Fibroblast of gingiva (primary cell): ENCODE measurements around the gene BCAP29.
"Not testable (repeated sequence)": the region's sequence is repeated elsewhere in the genome, so short reads cannot be mapped to it uniquely, and the experiment has no call there.

Experiments
- DNase-seq: peaks from one replicate; pipeline ENCODE4 v3.0.0-alpha.2; 2011; ENCODE audit warnings: low read depth

The BCAP29 gene

GRCh38 chr7:107627002-107627401 lies 47.0 kb downstream of the BCAP29 start:
- no peak for DNase-seq

- no peak for DNase-seq
These were observed 48.5 kb downstream of the BCAP29 start for GRCh38 chr7:107628461-107629064.

- DNase-seq = no peak
These were observed 50.3 kb downstream of the BCAP29 start for GRCh38 chr7:107630342-107630741.

- no peak for DNase-seq
These were observed 51.8 kb downstream of the BCAP29 start for GRCh38 chr7:107631588-107632491.

GRCh38 chr7:107632492-107632865 lies 52.4 kb downstream of the BCAP29 start:
- DNase-seq = no peak

- DNase-seq = no peak
These were observed 58.5 kb downstream of the BCAP29 start for GRCh38 chr7:107638594-107638993.

- DNase-seq = not testable (repeated sequence)
These were observed 59.0 kb downstream of the BCAP29 start for GRCh38 chr7:107639070-107639469.

DNA sequence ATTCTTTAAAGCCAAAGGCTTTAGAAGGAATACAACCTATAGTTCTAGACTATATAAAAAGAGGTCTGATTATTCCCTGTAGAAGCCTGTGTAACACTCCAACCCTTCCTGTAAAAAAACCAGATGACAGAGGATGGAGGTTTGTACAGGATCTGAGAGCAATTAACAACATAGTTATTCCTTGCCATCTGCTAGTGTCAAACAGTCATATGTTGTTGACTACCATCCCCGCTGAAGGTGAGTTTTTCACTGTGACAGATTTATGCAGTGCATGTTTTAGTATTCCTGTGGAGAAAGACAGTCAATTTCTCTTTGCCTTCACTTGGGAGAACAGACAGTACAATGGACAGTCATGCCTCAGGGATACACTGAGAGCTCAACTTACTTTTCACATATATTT lies 61.6 kb downstream of the BCAP29 start:
- no peak for DNase-seq

GRCh38 chr7:107642501-107642900 lies 62.5 kb downstream of the BCAP29 start:
- DNase-seq = no peak

GRCh38 chr7:107643407-107643806 lies 63.4 kb downstream of the BCAP29 start:
- DNase-seq = peak; percentile 6

- no peak for DNase-seq
These were observed 63.9 kb downstream of the BCAP29 start for GRCh38 chr7:107643938-107644308.

DNA sequence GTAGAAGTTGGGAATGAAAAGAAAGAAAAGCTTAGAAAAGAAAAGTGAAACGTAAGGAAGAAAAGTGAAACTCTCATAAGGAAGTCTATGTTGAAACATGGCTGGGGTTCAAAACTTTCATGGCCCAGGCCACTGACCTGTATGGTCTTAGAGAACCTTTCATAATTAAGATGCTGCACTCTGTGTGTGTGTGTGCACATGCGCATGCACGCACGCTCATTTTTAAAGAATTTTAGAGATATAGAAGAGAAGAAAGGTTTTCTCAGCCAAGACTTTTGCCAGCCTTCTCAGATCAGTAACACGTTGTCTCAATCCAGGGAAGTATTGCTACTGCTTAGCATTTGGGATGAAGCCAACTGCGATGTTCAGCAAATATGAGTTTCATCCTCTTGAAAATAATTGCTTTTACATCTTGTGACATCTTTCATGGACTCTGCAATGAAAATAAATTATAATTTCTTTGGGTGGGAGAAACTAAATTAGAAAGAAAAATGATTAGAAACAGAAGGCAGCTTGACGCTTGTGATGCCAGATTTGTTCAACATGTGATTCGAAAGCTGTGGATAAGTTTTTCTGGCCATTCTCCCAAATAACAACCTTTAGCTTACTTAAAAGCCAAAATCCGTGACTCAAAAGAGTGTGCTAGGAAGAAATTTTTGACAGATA lies 64.4 kb downstream of the BCAP29 start:
- DNase-seq = peak; percentile 23

GRCh38 chr7:107652642-107653041 lies 72.6 kb downstream of the BCAP29 start:
- DNase-seq = no peak

DNA sequence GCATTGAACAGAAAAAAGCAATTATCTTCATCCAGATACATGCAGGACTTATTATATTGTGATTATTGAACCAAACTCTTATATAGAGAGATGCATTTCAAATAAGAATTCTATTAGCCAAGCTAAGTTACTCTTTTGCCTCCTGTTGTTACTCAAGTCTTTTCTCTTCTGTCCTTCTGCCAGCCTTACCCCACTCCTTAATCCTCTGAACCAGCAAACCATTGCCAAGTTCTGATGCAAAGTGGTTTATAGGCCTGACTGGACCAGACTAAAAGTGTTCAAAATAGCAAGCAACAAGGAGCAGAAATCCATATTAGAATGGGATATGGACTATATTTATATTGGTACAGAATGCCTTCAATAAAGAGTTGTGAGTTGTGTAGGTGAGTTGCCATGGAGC lies 78.4 kb downstream of the BCAP29 start:
- DNase-seq = peak; percentile 3

DNA sequence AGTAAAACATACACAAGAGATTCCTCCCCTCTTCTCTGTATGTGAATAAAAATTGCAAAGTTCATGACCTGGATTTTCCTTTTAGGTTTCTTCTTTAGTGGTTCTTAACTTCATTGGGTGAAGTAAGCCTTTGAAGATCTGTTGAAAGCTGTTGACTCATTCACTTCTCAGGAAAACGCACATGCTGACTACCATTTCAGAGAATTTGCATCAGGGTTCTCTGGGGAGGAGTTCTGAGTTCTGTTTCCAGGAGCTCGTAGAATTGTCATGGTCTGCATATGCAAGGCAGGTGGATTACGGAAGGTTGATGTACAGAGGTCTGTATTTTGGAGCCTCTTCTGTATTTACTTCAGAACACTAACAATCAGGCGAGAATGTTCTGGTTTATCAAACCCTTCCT lies 79.6 kb downstream of the BCAP29 start:
- DNase-seq = peak; percentile 30

- DNase-seq = no peak
These were observed 80.5 kb downstream of the BCAP29 start, which contains the start of gene SLC26A4 for GRCh38 chr7:107660381-107661080. SLC26A4 (plus strand) TSS chr7:107660828; CDS start chr7:107661642, 814 bp downstream.

DNA sequence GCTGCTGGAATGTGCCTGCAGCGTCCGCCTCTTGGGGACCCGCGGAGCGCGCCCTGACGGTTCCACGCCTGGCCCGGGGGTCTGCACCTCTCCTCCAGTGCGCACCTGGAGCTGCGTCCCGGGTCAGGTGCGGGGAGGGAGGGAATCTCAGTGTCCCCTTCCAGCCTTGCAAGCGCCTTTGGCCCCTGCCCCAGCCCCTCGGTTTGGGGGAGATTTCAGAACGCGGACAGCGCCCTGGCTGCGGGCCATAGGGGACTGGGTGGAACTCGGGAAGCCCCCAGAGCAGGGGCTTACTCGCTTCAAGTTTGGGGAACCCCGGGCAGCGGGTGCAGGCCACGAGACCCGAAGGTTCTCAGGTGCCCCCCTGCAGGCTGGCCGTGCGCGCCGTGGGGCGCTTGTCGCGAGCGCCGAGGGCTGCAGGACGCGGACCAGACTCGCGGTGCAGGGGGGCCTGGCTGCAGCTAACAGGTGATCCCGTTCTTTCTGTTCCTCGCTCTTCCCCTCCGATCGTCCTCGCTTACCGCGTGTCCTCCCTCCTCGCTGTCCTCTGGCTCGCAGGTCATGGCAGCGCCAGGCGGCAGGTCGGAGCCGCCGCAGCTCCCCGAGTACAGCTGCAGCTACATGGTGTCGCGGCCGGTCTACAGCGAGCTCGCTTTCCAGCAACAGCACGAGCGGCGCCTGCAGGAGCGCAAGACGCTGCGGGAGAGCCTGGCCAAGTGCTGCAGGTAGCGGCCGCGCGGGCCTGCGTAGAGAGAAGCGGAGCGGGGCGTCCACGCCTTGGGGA lies 81.2 kb downstream of the BCAP29 start:
- DNase-seq = peak; percentile 30

DNA sequence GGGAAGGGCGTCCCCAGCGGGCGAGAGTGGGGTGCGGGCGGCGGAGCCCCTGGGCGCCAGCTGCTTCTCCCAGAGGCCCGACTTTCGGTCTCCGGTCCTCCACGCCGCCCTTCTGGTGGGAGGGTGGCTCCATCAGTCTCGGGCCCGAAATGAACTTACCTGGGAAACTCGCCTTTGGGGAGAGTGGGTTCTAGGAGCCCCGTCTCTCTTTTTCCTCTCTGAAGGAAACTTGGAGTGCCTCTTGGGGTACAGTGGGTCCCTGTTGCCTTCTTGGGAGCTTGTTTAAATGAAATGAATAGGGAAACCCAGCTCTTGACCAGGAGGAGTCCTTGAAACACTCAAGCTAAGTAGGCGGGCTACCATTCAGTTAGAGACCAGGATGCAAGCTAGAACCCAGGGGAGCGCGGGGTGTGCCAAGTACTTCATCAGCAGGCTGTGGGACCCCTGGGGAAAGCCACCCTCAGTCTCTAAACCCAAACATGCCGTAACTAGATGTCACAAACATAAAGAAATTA lies 81.9 kb downstream of the BCAP29 start:
- no peak for DNase-seq

- DNase-seq = no peak
These were observed 83.2 kb downstream of the BCAP29 start for GRCh38 chr7:107663196-107663595.

GRCh38 chr7:107666790-107667189 lies 86.7 kb downstream of the BCAP29 start:
- no peak for DNase-seq

DNA sequence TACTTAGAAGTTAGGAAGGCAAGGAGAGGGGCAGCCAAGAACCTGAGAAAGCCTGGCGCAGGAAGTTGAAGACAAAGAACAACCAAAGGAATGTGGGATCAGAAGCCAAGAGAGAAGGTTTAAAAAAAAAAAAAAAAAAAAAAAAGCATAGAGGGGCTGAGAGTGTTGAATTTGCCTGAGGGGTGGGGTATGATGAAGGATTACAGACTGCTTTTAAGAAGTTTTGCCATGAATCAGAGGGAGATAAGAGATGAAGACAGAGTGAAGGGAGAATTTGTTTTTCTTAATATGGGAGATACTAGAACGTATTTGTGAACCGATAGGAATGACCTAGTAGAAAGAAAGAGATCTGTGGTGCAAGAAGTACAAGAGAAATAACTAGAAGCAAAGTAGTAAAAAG lies 87.3 kb downstream of the BCAP29 start:
- no peak for DNase-seq
